A549 treated with CORT108297 at 1 μM for 4 hours (cell line): Measurements from ENCODE around the gene ZNF492. TPM values are rescaled to one million over a fixed set of nuclear protein-coding genes. Genes with fewer than 3 reads are reported as not detected.

Experiments
- total RNA-seq: library from RNA; stranded (reverse); fragments of 200-300 nt; extraction: Qiagen RNA extraction; gene quantifications from 5 replicates; pipeline ENCODE4 v1.2.3, GENCODE V29; 2022

The ZNF492 gene
- total RNA-seq: not detected in 5 replicates

GRCh38 chr19:22633706-22634449, at the start of gene ZNF492:
Gene ZNF492 (plus strand): TSS chr19:22634324. CDS start chr19:22653400, 19,076 bp downstream.

Other genes with a start within 250 kb of the ZNF492 start
- gene ZNF98, start 212.0 kb upstream of the ZNF492 start, total RNA-seq: not detected in 5 replicates
- not detected in 5 replicates for gene ZNF99, start 149.8 kb downstream of the ZNF492 start, total RNA-seq
- not detected in 5 replicates for gene ZNF723, start 198.0 kb downstream of the ZNF492 start, total RNA-seq